ENCODE results near the gene PCBD1. TPM values are rescaled to one million over a fixed set of nuclear protein-coding genes. Genes with fewer than 3 reads are reported as not detected.

Gene PCBD1
- total and polyA plus RNA-seq, 2 donors (not counting 1 experiment from before 2014, with no cell fraction given), result 6.7 to 14.1 TPM

DNA sequence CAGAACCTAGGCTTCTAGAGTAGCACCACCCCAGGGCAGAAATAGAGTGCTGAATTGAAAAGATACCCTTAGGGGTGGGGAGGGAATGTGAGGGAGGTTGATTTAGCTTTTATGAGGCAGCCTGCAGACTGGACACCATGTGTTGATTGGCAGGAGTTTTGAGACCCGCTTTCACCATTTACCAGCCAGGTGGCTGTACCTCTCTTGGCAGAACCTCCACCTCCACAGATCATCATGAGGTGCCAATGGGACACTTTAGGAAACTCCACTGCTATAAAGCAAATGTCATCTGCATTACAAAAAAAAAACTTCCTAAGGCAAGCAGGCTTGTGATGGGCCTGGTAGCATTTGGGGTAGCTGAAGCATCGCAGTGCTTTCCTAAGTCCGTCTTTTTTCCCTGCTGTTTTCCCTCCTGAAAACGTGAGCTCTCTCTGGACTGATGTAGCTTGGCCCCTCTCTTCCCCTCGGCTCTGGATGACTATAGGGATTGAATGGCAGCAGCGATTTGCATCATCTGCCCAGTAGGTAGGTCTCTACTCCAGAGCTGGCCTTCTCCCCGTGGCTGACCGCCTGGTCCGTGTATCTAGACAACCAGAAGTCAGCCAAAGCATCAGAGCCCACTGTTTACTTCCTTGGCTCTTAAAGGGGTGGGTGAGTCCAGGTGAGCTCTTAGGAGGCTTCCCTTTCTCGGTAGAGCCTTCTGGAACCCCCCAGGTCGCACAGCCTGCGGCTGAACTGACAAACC, 1.3 kb downstream of the PCBD1 start:
- H3K27me3 ChIP-seq (replicated peaks in 1 of 4; ENCODE audit: control extremely low read depth in 1 of 4, control insufficient read depth in 3 of 4, insufficient read depth in 4 of 4, low read length in 3 of 4), result no peaks in the 10 kb centered on the region
- WGBS (ENCODE audit: insufficient coverage), result 91% methylated on average over 9 of the region's 12 CpGs
- H3K4me2 ChIP-seq (replicated peaks; ENCODE audit: low read depth, low read length, poor library complexity, severe bottlenecking), result peak overlapping the region; percentile 94
- peak overlapping the region; percentile 89 for H3K9ac ChIP-seq (ENCODE audit: low read length)
- H3K79me2 ChIP-seq (ENCODE audit: control insufficient read depth, insufficient read depth, low read length), result no peaks in the 10 kb centered on the region
- Mint-ChIP-seq H3K4me3 (peak overlapping the region; percentile 87), H3K4me1 (peaks cover 5% of the 10 kb centered on the region), H3K27me3 (no peaks in the 10 kb centered on the region), H3K27ac (peak overlapping the region; percentile 76), H3K9me3 (ENCODE audit: insufficient read depth) (no peaks in the 10 kb centered on the region)
- peak overlapping the region; percentile 11 to 84 for H3K27ac ChIP-seq (ENCODE audit: low read length in 2 of 2)
- no peaks in the 10 kb centered on the region for H4K20me1 ChIP-seq (ENCODE audit: control insufficient read depth, insufficient read depth, low read length, poor library complexity, severe bottlenecking)
- peak overlapping the region in 3 of 5 experiments; percentile 76 to 88 (median 86) for H3K4me3 ChIP-seq (ENCODE audit: control extremely low read depth in 1 of 5, extremely low read depth in 1 of 5, insufficient read depth in 1 of 5, low read depth in 2 of 5, low read length in 4 of 5)
- DNase-seq (no peak), ATAC-seq (ENCODE audit: low read depth) (no peak)
- TF ChIP-seq, protein P1, sequence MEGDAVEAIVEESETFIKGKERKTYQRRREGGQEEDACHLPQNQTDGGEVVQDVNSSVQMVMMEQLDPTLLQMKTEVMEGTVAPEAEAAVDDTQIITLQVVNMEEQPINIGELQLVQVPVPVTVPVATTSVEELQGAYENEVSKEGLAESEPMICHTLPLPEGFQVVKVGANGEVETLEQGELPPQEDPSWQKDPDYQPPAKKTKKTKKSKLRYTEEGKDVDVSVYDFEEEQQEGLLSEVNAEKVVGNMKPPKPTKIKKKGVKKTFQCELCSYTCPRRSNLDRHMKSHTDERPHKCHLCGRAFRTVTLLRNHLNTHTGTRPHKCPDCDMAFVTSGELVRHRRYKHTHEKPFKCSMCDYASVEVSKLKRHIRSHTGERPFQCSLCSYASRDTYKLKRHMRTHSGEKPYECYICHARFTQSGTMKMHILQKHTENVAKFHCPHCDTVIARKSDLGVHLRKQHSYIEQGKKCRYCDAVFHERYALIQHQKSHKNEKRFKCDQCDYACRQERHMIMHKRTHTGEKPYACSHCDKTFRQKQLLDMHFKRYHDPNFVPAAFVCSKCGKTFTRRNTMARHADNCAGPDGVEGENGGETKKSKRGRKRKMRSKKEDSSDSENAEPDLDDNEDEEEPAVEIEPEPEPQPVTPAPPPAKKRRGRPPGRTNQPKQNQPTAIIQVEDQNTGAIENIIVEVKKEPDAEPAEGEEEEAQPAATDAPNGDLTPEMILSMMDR (IDR thresholded peaks at IDR 0.05), result no peak
- no peak for TF ChIP-seq EZH2 (IDR thresholded peaks at IDR 0.05; ENCODE audit: borderline replicate concordance, insufficient read depth, low read depth, low read length, poor library complexity, severe bottlenecking)
- H3K4me1 ChIP-seq (ENCODE audit: control insufficient read depth in 2 of 2, insufficient read depth in 2 of 2, low read length in 2 of 2), result peaks cover 5 to 11% of the 10 kb centered on the region in 2 donors
- ChIA-PET CTCF (interaction anchor here (1.0 to 3.0 kb wide), 8 partner anchors 8 to 359 kb away, joined by 3 to 12 read pairs (median 4); no protein-coding TSS in a partner anchor), POLR2A (no interaction called here)
- H3K36me3 ChIP-seq (replicated peaks in 1 of 2; ENCODE audit: control extremely low read depth in 1 of 2, control insufficient read depth in 1 of 2, extremely low read depth in 1 of 2, insufficient read depth in 2 of 2, low read length in 1 of 2), result peaks cover 0 to 4% of the 10 kb centered on the region in 2 experiments
- intact Hi-C loops (cut with micrococcal nuclease), result loop anchor here (5.0 kb wide), 1 partner anchor 655 kb away; the partner anchor contains the start of gene PPA1
- H3K9me3 ChIP-seq (ENCODE audit: control extremely low read depth in 1 of 3, control insufficient read depth in 2 of 3, insufficient read depth in 1 of 3, low read length in 2 of 3), result no peaks in the 10 kb centered on the region
- H2AFZ ChIP-seq (ENCODE audit: insufficient read depth, low read depth, low read length, poor library complexity, severe bottlenecking), result peak overlapping the region; percentile 98
